Measurements from ENCODE around the gene CAST. TPM values are rescaled to one million over a fixed set of nuclear protein-coding genes. Genes with fewer than 3 reads are reported as not detected.
"Not testable (repeated sequence)": the region's sequence is repeated elsewhere in the genome, so short reads cannot be mapped to it uniquely, and the experiment has no call there.

The CAST gene, protein sequence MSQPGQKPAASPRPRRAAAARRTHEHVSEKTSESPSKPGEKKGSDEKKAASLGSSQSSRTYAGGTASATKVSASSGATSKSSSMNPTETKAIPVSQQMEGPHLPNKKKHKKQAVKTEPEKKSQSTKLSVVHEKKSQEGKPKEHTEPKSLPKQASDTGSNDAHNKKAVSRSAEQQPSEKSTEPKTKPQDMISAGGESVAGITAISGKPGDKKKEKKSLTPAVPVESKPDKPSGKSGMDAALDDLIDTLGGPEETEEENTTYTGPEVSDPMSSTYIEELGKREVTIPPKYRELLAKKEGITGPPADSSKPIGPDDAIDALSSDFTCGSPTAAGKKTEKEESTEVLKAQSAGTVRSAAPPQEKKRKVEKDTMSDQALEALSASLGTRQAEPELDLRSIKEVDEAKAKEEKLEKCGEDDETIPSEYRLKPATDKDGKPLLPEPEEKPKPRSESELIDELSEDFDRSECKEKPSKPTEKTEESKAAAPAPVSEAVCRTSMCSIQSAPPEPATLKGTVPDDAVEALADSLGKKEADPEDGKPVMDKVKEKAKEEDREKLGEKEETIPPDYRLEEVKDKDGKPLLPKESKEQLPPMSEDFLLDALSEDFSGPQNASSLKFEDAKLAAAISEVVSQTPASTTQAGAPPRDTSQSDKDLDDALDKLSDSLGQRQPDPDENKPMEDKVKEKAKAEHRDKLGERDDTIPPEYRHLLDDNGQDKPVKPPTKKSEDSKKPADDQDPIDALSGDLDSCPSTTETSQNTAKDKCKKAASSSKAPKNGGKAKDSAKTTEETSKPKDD
- total RNA-seq, result 100 to 1,000 TPM; 251 to 256 TPM

DNA sequence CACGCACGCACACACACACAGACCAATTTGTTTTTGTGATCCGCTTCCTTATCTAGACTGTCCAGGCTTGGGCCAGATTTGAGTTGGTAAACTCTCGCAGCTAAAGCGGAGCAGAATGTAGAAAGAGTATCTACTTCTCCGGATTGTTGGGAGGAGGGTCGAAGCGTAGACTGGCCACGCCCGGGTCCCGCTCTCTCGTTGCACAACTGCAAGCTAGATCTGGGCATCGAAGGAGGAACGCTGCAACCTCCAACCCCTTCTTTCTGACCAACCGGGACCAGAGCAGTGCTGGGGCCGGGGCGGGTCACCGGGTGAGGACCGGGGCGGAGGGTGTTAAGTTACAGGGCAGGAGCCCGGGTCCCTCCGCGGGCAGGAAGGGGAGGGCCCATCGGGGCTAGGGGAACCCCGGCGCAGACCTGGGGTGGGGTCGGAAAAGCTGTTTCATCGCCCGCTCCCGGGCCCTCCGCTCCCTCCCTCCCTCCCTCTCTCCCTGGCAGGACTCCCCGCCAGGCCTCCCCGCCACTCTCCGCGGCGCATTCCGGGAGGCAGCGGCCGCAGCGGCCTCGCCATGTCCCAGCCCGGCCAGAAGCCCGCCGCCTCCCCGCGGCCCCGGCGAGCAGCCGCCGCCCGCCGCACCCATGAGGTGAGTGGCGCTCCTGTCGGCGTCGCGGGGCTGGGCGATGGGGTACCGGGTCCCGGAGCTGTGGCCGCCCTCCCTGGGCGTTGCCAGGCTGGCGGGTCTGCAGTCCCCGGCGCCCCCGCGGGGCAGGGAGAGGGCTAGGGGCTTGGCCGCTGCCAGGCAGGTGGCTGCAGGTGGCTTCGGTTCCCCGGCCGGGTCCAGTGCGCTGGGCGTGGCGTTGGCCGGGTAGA, at the start of gene CAST:
Gene CAST (plus strand): TSS at position 522 of the 870 bp plus-strand sequence. CDS start 47 bp downstream, at position 569.
- intact Hi-C loops (cut with DNase I), result loop anchor here (1.0 kb wide), 1 partner anchor 41 kb away; no protein-coding TSS in a partner anchor
- peak; percentile 38 for TF ChIP-seq POLR2A (IDR thresholded peaks at IDR 0.05)
- TF ChIP-seq, protein P1, sequence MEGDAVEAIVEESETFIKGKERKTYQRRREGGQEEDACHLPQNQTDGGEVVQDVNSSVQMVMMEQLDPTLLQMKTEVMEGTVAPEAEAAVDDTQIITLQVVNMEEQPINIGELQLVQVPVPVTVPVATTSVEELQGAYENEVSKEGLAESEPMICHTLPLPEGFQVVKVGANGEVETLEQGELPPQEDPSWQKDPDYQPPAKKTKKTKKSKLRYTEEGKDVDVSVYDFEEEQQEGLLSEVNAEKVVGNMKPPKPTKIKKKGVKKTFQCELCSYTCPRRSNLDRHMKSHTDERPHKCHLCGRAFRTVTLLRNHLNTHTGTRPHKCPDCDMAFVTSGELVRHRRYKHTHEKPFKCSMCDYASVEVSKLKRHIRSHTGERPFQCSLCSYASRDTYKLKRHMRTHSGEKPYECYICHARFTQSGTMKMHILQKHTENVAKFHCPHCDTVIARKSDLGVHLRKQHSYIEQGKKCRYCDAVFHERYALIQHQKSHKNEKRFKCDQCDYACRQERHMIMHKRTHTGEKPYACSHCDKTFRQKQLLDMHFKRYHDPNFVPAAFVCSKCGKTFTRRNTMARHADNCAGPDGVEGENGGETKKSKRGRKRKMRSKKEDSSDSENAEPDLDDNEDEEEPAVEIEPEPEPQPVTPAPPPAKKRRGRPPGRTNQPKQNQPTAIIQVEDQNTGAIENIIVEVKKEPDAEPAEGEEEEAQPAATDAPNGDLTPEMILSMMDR (IDR thresholded peaks at IDR 0.05), result peak in 1 of 4 experiments; percentile 5
- TF ChIP-seq POLR2AphosphoS5 (IDR thresholded peaks at IDR 0.05), result peak; percentile 56
- Histone ChIP-seq H3K4me3 (peak within 1 kb of the TSS; percentile 83 to 86), H3K9me3 (no peaks in the 10 kb centered on the region), H3K36me3 (no peaks in the 10 kb centered on the region), H3K4me1 (replicated peaks) (no peaks in the 10 kb centered on the region), H3K27ac (peak within 1 kb of the TSS; percentile 91 to 95), H3K27me3 (replicated peaks; ENCODE audit: insufficient read depth) (no peaks in the 10 kb centered on the region)
- peak; percentile 71 for DNase-seq (ENCODE audit: low spot score)
- WGBS, result under 1% methylated on average over 61 of the region's 75 CpGs

DNA sequence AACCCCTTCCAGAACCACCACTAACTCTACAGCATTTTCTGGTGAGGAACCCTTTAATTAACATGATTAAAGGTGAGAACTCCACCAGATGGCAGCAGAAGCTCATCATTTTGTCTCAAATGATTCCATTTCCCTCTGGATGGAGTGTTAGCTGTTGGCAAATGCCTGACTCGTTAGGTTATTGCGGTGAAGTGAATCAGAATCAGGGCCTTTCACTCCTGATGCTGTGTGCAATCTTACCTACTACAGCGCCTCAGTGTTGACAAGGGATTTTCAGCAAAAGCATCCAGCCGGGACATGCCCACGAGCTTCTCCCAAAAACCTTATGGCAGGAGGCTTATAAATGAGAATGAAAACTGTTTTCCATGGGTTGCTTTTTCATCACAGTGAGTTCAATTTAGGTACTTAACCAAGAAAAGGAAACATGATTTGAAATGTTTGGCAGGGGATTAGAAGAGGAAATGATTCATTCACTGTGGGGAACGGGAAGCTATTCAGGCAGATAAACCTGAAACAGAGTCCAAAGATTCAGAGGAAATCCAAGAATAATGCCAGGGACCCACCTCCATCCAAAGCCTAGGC, 48.0 kb upstream of the CAST start:
- TF ChIP-seq POLR2AphosphoS5 (IDR thresholded peaks at IDR 0.05) (peak; percentile 69), POLR2A (IDR thresholded peaks at IDR 0.05) (no peak)
- TF ChIP-seq, protein P1 (IDR thresholded peaks at IDR 0.05), result peak; percentile 31 to 83 (median 70)
- Histone ChIP-seq H3K36me3 (no peaks in the 10 kb centered on the region), H3K27me3 (replicated peaks; ENCODE audit: insufficient read depth) (no peaks in the 10 kb centered on the region), H3K4me3 (no peak overlapping the region), H3K9me3 (no peaks in the 10 kb centered on the region), H3K4me1 (replicated peaks) (no peaks in the 10 kb centered on the region), H3K27ac (peak overlapping the region in 1 of 2 donors; percentile 15)
- WGBS, result 8% methylated on average over 6 of the region's 6 CpGs
- peak; percentile 72 for DNase-seq (ENCODE audit: low spot score)
- intact Hi-C loops (cut with DNase I), result loop anchor here (10.0 kb wide), 2 partner anchors 131 to 551 kb away; no protein-coding TSS in a partner anchor

DNA sequence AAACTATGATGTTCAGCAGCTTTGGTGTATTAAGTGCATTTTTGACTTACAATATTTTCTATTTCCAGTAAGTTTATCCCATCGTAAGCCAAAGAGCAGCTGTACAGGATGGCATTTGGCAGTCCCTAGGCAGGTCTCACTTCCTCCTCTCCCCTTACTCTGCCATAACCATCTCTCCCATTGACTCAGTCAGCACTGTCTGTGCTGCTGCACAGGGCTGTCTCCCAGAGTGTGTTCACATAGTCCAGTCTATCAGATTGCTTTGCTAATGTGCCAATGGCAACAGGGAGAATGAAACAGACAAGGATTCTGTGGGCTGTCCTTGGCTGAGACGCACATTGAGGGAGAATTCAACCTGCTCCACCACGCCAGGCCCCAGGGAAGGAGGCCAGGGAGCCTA, 47.0 kb upstream of the CAST start:
- intact Hi-C loops (cut with DNase I), result loop anchor here (10.0 kb wide), 2 partner anchors 130 to 550 kb away; no protein-coding TSS in a partner anchor
- Histone ChIP-seq H3K36me3 (no peaks in the 10 kb centered on the region), H3K27me3 (replicated peaks; ENCODE audit: insufficient read depth) (no peaks in the 10 kb centered on the region), H3K4me1 (replicated peaks) (no peaks in the 10 kb centered on the region), H3K27ac (no peak overlapping the region), H3K4me3 (no peak overlapping the region), H3K9me3 (no peaks in the 10 kb centered on the region)
- no peak for DNase-seq (ENCODE audit: low spot score)
- no peak for TF ChIP-seq POLR2AphosphoS5 (IDR thresholded peaks at IDR 0.05)
- TF ChIP-seq, protein P1 (IDR thresholded peaks at IDR 0.05), result no peak
- no peak for TF ChIP-seq POLR2A (IDR thresholded peaks at IDR 0.05)
- 78% methylated on average over 3 of the region's 3 CpGs for WGBS

DNA sequence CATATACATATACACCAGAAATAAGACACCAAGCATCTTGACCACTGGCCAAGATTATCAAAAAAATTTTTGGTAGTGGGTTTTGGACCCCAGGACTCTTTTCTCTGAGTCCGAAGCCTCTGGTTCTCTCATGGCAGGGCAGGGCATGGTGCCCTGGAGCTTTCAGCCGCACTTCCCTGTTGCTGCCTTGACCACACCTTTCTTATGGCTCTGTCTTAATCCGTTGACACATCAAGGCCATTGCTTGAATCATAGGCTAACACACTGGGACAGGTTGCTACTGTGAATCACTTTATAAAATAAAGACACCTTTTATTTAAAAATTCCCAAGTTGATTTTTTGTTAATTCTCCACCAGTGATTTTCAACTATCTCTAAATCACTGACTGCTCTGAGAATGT, 45.4 kb upstream of the CAST start:
- H3K27ac ChIP-seq, result no peak overlapping the region
- intact Hi-C loops (cut with DNase I), result loop anchor here (10.0 kb wide), 2 partner anchors 128 to 548 kb away; no protein-coding TSS in a partner anchor
- H3K27me3 ChIP-seq (replicated peaks; ENCODE audit: insufficient read depth), result no peaks in the 10 kb centered on the region
- H3K36me3 ChIP-seq, result no peaks in the 10 kb centered on the region
- no peaks in the 10 kb centered on the region for H3K4me1 ChIP-seq (replicated peaks)
- TF ChIP-seq POLR2AphosphoS5 (IDR thresholded peaks at IDR 0.05) (no peak), POLR2A (IDR thresholded peaks at IDR 0.05) (no peak)
- TF ChIP-seq, protein P1 (IDR thresholded peaks at IDR 0.05), result no peak
- H3K4me3 ChIP-seq, result no peak overlapping the region
- DNase-seq (ENCODE audit: low spot score), result no peak
- no peaks in the 10 kb centered on the region for H3K9me3 ChIP-seq
- 93% methylated on average over 3 of the region's 3 CpGs for WGBS

DNA sequence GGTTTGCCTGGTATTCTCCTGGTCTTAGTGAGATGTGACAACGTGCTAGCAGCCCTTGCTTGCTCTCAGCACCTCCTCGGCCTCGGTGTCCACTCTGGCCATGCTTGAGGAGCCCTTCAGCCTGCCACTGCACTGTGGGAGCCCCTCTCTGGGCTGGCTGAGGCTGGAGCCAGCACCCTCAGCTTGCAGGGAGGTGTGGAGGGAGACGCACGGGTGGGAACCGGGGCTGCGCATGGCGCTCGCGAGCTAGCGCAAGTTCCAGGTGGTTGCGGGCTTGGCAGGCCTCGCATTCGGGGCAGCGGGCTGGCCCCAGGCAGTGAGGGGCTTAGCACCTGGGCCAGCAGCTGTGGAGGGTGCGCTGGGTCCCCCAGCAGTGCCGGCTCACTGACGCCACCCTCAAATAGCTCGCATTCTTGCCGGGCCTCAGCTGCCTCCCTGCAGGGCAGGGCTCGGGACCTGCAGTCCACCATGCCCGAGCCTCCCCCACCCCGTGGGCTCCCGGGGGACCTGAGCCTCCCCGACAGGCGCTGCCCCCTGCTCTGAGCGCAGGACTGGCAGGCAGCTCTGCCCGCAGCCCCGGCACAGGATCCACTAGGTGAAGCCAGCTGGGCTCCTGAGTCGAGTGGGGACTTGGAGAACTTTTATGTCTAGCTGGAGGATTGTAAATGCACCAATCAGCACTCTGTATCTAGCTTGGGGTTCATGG, 43.7 kb upstream of the CAST start:
- not testable (repeated sequence) for DNase-seq (ENCODE audit: low spot score); H3K27ac ChIP-seq; H3K36me3 ChIP-seq; H3K4me3 ChIP-seq; H3K4me1 ChIP-seq (replicated peaks); H3K9me3 ChIP-seq; H3K27me3 ChIP-seq (replicated peaks; ENCODE audit: insufficient read depth)
- intact Hi-C loops (cut with DNase I), result loop anchor here (10.0 kb wide), 2 partner anchors 126 to 546 kb away; no protein-coding TSS in a partner anchor
- 94% methylated on average over 22 of the region's 30 CpGs for WGBS
